ENCODE measurements around the gene MYT1.

The MYT1 gene

GRCh38 chr20:64189986-64190385 lies 25.7 kb downstream of the MYT1 start:
- DNase-seq (ENCODE audit: low spot score), result no peak

- DNase-seq (ENCODE audit: low spot score), result no peak
These were observed 26.8 kb downstream of the MYT1 start for GRCh38 chr20:64191002-64191401.

- no peak for DNase-seq (ENCODE audit: low spot score)
These were observed 28.2 kb downstream of the MYT1 start for GRCh38 chr20:64192406-64192805.

GRCh38 chr20:64193058-64193457 lies 28.8 kb downstream of the MYT1 start:
- DNase-seq (ENCODE audit: low spot score), result no peak

- no peak for DNase-seq (ENCODE audit: low spot score)
These were observed 30.0 kb downstream of the MYT1 start for GRCh38 chr20:64194269-64194668.

- DNase-seq (ENCODE audit: low spot score), result no peak
These were observed 32.1 kb downstream of the MYT1 start for GRCh38 chr20:64196309-64196708.

- no peak for DNase-seq (ENCODE audit: low spot score)
These were observed 32.6 kb downstream of the MYT1 start for GRCh38 chr20:64196847-64197306.

- no peak for DNase-seq (ENCODE audit: low spot score)
These were observed 34.1 kb downstream of the MYT1 start for GRCh38 chr20:64198347-64198746.

GRCh38 chr20:64199395-64199794 lies 35.1 kb downstream of the MYT1 start:
- DNase-seq (ENCODE audit: low spot score), result no peak

GRCh38 chr20:64200740-64201139 lies 36.5 kb downstream of the MYT1 start:
- no peak for DNase-seq (ENCODE audit: low spot score)

GRCh38 chr20:64201653-64202052 lies 37.4 kb downstream of the MYT1 start:
- no peak for DNase-seq (ENCODE audit: low spot score)

- DNase-seq (ENCODE audit: low spot score), result no peak
These were observed 39.0 kb downstream of the MYT1 start for GRCh38 chr20:64203037-64203777.

GRCh38 chr20:64205611-64206026 lies 41.4 kb downstream of the MYT1 start:
- no peak for DNase-seq (ENCODE audit: low spot score)

- DNase-seq (ENCODE audit: low spot score), result no peak
These were observed 42.4 kb downstream of the MYT1 start for GRCh38 chr20:64206614-64207013.

- no peak for DNase-seq (ENCODE audit: low spot score)
These were observed 43.7 kb downstream of the MYT1 start for GRCh38 chr20:64207641-64208590.

GRCh38 chr20:64209148-64209547 lies 44.9 kb downstream of the MYT1 start:
- no peak for DNase-seq (ENCODE audit: low spot score)

- DNase-seq (ENCODE audit: low spot score), result no peak
These were observed 46.6 kb downstream of the MYT1 start for GRCh38 chr20:64210656-64211369.

- DNase-seq (ENCODE audit: low spot score), result no peak
These were observed 47.8 kb downstream of the MYT1 start for GRCh38 chr20:64211874-64212658.

GRCh38 chr20:64212755-64213154 lies 48.5 kb downstream of the MYT1 start:
- peak; percentile 36 for DNase-seq (ENCODE audit: low spot score)

- no peak for DNase-seq (ENCODE audit: low spot score)
These were observed 49.9 kb downstream of the MYT1 start for GRCh38 chr20:64214113-64214512.

GRCh38 chr20:64214952-64215351 lies 50.7 kb downstream of the MYT1 start:
- no peak for DNase-seq (ENCODE audit: low spot score)

GRCh38 chr20:64216036-64216435 lies 51.8 kb downstream of the MYT1 start:
- DNase-seq (ENCODE audit: low spot score), result no peak

All from putamen (tissue), 1 donor.